Breast epithelium (tissue), 4 donors: ENCODE measurements around the gene ITGAL. TPM values are rescaled to one million over a fixed set of nuclear protein-coding genes. Genes with fewer than 3 reads are reported as not detected.

Source experiments
- DNase-seq, 2 donors: peaks; one replicate each; pipeline ENCODE4 v3.0.0-alpha.2; 2019; ENCODE audit warnings: low spot score in 2 of 2
- H3K27ac ChIP-seq, 2 donors: fragments of 200-600 bp; sonication (generic) in 1 of 2; one replicate each; pipeline ENCODE4 v1.5.1; 2016 to 2019; ENCODE audit warnings: mild to moderate bottlenecking in 1 of 2
- H3K27me3 ChIP-seq, 2 donors: fragments of 200-600 bp; sonication (generic) in 1 of 2; one replicate each; pipeline versions ENCODE4 v1.5.1 to v1.6.0; 2017 to 2019; ENCODE audit warnings: control low read depth in 1 of 2, mild to moderate bottlenecking in 1 of 2
- H3K36me3 ChIP-seq: fragments of 200-600 bp; one replicate; pipeline ENCODE4 v1.5.1; 2019
- H3K4me1 ChIP-seq, 2 donors: fragments of 200-600 bp; sonication (generic); one replicate each; pipeline ENCODE4 v1.5.1; 2016 to 2019; ENCODE audit warnings: control low read depth in 1 of 2
- H3K4me3 ChIP-seq, 3 donors: fragments of 200-600 bp; sonication (generic); 1 replicate in 2 of 3; 2 replicates in 1 of 3; pipeline ENCODE4 v1.5.1; 2016 to 2019; ENCODE audit warnings: mild to moderate bottlenecking in 3 of 3, moderate library complexity in 2 of 3
- H3K9me3 ChIP-seq, 2 donors: fragments of 200-600 bp; sonication (generic) in 1 of 2; one replicate each; pipeline ENCODE4 v1.5.1; 2016 to 2019; ENCODE audit warnings: control low read depth in 1 of 2
- CTCF ChIP-seq, 3 donors: fragments of 450-650 bp; IDR thresholded peaks; one replicate each; pipeline ENCODE4 v1.5.1; 2016 to 2017; ENCODE audit warnings: antibody characterized with exemption in 3 of 3, mild to moderate bottlenecking in 3 of 3, moderate library complexity in 3 of 3
- POLR2A ChIP-seq: fragments of 450-650 bp; IDR thresholded peaks from one replicate; pipeline ENCODE4 v1.6.1; 2016; ENCODE audit warnings: antibody characterized with exemption, mild to moderate bottlenecking, moderate library complexity
- POLR2AphosphoS5 ChIP-seq, 3 donors: sonication (generic); formaldehyde crosslinking; IDR thresholded peaks; one replicate each; pipeline ENCODE4 v1.6.1; 2017; ENCODE audit warnings: antibody characterized with exemption in 3 of 3
- intact Hi-C: fragments of 100-400 bp; cut with DNase I; formaldehyde crosslinking; loops from one replicate; pipeline ENCODE4 v1.15.1; 2023; ENCODE audit warnings: low total_unique reads
- total RNA-seq, 3 donors: library from RNA; depleted of rRNA; stranded (reverse); fragments of >200 nt; gene quantifications; one replicate each; pipeline ENCODE4 v1.1.0, GENCODE V29; 2016

Gene ITGAL
- total RNA-seq, 3 donors from 2014 or later, result 2.3 to 5.7 (median 2.4) TPM

- no peak for DNase-seq
- H3K4me1 ChIP-seq, result peaks cover 3 to 4% of the 10 kb centered on the region in 2 donors
- no peaks in the 10 kb centered on the region for H3K9me3 ChIP-seq
- H3K36me3 ChIP-seq, result no peaks in the 10 kb centered on the region
- no peak overlapping the region for H3K4me3 ChIP-seq
- no peak overlapping the region for H3K27ac ChIP-seq
- TF ChIP-seq CTCF (IDR thresholded peaks at IDR 0.05), result no peak
- TF ChIP-seq POLR2AphosphoS5 (IDR thresholded peaks at IDR 0.05), result no peak
- TF ChIP-seq POLR2A, result no peak
- intact Hi-C loops, result no loop called here
- no peaks in the 10 kb centered on the region for H3K27me3 ChIP-seq
These were observed 37.7 kb upstream of the ITGAL start for GRCh38 chr16:30434852-30435251.

GRCh38 chr16:30437511-30438046 is 35.0 kb upstream of the ITGAL start:
- no peak for DNase-seq

GRCh38 chr16:30438835-30439234 is 33.7 kb upstream of the ITGAL start:
- H3K4me1 ChIP-seq, result peaks cover 0 to under 1% of the 10 kb centered on the region in 2 donors
- intact Hi-C loops, result no loop called here
- H3K36me3 ChIP-seq, result no peaks in the 10 kb centered on the region
- H3K4me3 ChIP-seq, result no peak overlapping the region
- H3K27ac ChIP-seq, result no peak overlapping the region
- no peaks in the 10 kb centered on the region for H3K27me3 ChIP-seq
- H3K9me3 ChIP-seq, result no peaks in the 10 kb centered on the region
- DNase-seq, result no peak
- no peak for TF ChIP-seq CTCF (IDR thresholded peaks at IDR 0.05)
- no peak for TF ChIP-seq POLR2AphosphoS5 (IDR thresholded peaks at IDR 0.05)
- no peak for TF ChIP-seq POLR2A

More at GRCh38 chr16:30437511-30438046, 35.0 kb upstream of the ITGAL start:
- Histone ChIP-seq H3K9me3 (no peaks in the 10 kb centered on the region), H3K4me1 (no peaks in the 10 kb centered on the region), H3K4me3 (no peak overlapping the region), H3K36me3 (no peaks in the 10 kb centered on the region), H3K27me3 (no peaks in the 10 kb centered on the region), H3K27ac (no peak overlapping the region)
- intact Hi-C loops, result no loop called here
- TF ChIP-seq CTCF (IDR thresholded peaks at IDR 0.05), result no peak
- TF ChIP-seq POLR2AphosphoS5 (IDR thresholded peaks at IDR 0.05), result no peak
- TF ChIP-seq POLR2A, result no peak

- DNase-seq, result no peak
- Histone ChIP-seq H3K36me3 (no peaks in the 10 kb centered on the region), H3K27me3 (no peaks in the 10 kb centered on the region), H3K27ac (no peak overlapping the region), H3K9me3 (no peaks in the 10 kb centered on the region), H3K4me3 (no peak overlapping the region), H3K4me1 (peaks cover 3 to 10% of the 10 kb centered on the region in 2 donors)
- intact Hi-C loops, result no loop called here
- no peak for TF ChIP-seq CTCF (IDR thresholded peaks at IDR 0.05)
These were observed 32.7 kb upstream of the ITGAL start for GRCh38 chr16:30439720-30440348.

GRCh38 chr16:30443631-30444030 is 28.9 kb upstream of the ITGAL start:
- Histone ChIP-seq H3K36me3 (no peaks in the 10 kb centered on the region), H3K4me1 (peaks cover 3 to 12% of the 10 kb centered on the region in 2 donors), H3K27ac (no peak overlapping the region), H3K4me3 (no peak overlapping the region), H3K27me3 (no peaks in the 10 kb centered on the region), H3K9me3 (no peaks in the 10 kb centered on the region)
- TF ChIP-seq CTCF (IDR thresholded peaks at IDR 0.05) (no peak), POLR2AphosphoS5 (IDR thresholded peaks at IDR 0.05) (no peak), POLR2A (no peak)
- intact Hi-C loops, result no loop called here
- DNase-seq, result no peak
